ENCODE data around the gene RNF144A.
"Not testable (repeated sequence)": the region's sequence is repeated elsewhere in the genome, so short reads cannot be mapped to it uniquely, and the experiment has no call there.

RNF144A gene

DNA sequence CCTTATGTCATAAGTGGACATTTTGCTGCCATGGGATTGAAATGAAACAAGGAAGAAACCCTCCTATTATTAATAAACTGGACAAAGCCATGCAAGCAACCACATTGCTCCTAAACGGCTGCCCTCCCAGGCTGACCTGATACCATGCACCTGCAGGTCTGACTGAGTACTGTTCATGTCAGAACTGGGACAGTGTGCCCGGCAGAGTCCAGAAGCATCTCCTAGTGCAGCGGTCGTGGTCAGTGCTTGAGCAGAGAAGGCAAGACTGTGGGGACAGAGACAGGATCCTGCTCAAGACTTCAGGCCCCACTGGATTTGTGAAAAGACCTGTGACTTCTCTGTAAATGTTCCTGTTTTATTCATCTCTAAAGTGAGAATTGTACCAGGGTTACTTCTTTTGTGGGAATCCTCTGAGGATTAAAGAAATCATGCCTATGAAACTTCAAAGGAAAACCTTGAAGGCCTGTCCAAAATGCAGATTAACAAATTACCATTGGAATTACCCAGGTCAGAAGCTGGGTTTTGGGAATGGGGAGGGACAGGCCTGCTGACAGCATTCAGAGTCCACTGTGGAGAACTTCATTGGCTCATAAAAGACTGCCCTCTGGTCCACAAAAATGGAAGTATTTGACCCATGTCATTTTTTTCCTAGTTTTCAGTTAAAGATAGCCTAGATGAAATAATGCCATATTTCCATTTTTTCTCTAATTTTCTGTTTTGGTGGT lies 13.9 kb downstream of the RNF144A start:
- no peak for DNase-seq

DNA sequence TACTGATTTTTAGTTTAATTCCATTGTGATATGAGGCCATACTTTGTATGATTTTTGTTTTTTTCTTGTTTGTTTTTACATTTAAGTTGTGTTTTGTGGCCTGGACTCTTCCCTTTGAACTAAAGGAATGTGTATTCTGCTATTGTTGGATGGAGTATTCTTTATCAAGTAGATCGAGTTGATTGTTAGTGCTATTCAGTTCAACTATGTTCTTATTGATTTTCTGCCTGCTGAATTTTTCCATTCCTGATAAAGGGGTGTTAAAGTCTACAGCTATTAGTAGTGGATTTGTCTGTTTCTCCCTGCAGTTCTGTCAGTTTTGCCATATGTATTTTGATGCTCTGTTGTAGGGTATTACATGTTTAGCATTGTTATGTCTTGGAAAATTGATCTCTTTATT lies 14.5 kb downstream of the RNF144A start:
- DNase-seq: no peak

DNA sequence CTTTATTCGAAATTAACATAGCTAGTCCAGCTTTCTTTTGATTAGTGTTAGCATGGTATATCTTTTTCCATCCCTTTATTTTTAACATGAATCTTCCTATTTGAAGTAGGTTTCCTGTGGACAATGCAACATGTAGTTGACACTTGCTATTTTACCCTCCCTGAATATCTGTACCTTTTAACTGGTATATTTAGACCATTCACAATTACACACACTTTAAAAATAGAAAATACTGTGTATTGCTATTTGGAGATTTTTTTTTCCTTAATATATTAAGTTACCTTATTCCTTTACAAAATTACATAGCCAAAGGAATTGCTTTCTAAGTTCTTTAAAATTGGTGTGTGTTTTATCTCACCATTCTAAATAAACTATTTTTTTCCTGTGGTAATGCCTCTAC lies 15.0 kb downstream of the RNF144A start:
- DNase-seq: no peak

DNA sequence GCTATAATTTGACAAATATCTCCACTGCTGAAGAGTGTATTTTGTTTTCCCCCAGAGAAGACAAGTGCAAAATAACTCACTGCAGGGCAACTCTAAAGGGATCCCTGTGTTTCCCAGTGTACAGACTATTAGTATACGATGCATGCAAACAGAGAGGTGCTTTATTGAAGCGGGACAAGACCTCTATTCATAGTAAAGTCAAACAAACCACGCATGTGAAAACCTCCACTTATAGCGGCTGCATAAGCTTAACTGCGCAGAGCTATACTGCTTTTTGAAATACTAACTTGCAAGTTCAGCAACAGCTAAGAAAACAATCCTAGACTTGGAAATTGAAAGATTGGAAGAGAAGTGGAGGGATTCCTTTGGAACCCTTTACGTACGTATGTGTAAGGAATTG lies 15.6 kb downstream of the RNF144A start:
- no peak for DNase-seq

DNA sequence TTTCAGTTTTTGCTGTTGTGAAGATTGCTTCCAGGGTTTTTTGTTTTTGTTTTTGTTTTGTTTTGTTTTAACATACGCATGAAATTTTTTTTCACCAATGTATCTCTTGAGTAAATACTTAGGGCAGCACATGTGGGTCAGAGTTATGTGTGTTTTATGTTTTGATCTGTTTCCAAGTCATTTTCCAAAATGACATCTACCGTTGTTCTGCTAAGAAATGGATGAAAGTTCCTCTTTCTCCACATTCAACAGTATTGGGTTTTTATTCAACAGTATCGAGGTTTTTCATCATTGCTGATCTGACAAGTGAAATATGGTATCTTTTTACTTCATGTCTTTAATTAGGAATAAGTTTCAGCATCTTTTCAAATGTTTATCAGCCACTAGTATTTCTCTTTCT lies 16.7 kb downstream of the RNF144A start:
- DNase-seq: no peak

DNA sequence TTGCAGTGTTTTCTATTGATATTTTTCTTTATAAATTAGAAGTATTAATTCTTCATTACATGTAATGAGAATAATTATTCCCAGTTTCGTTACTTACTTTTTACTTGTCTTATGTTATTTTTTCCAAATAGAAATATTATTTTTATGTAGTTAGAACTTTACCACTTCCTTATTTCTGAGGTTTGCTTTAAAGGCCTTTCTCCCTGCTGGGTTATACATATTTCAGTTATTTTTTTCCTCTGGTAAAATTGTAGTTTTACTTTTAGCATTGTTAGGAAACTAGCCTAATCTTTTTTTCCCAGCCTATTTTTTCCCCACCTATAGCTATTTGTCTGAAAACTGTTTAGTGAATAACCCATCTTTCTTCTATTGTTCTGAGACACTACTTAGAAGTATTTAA lies 17.1 kb downstream of the RNF144A start:
- DNase-seq: no peak

DNA sequence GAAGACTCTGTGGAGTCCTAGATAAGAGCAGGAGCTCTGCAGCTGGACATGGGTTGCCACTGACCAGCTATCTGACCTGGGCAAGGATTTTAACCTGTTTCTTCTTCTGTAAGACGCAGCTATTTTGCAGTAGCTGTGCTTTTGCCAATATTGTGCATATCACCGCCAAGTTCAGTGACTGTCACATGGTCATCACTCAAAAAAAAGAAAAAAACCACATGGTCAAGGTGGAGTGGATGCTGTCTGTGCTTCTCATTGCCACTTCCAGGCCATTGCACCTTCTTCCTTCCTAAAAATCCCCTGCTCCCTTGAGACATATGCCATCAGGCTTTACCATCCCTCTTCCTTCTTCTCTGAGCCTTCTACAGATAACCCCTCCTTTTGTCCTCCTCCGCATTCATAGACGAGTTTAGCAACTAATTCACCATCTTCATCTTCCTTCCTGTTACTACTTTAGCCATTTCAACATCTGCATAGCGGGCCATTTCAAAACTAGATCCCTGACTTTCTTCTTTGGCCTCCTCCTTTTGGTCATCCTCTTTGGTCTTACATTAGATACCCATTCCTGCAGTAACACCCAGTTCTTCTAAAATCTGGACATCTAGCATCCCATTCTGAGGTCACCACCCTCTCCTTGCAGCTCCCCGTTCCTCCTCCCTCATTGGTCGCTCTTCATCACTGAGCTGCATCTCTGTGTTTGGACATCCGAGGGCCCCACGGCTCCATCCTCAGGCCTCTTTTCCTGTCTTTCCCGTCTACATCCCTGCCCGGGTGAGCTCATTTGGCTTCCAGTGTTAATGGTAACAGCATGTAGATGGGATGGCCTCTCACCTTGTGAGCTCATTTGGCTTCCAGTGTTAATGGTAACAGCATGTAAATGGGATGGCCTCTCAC lies 17.8 kb downstream of the RNF144A start:
- DNase-seq: no peak

DNA sequence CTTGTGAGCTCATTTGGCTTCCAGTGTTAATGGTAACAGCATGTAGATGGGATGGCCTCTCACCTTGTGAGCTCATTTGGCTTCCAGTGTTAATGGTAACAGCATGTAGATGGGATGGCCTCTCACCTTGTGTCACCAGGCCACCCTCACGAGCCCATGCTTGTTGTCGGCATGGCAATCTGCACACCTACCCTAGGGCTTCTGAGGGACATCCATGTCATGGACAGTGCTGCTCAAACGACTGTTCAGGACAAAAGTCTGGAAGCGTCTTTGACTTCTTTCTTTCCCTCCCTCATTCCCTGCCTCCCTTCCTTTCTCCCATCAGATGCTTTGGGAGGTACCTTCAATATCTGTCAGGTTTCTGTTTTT lies 18.4 kb downstream of the RNF144A start:
- DNase-seq: not testable (repeated sequence)

DNA sequence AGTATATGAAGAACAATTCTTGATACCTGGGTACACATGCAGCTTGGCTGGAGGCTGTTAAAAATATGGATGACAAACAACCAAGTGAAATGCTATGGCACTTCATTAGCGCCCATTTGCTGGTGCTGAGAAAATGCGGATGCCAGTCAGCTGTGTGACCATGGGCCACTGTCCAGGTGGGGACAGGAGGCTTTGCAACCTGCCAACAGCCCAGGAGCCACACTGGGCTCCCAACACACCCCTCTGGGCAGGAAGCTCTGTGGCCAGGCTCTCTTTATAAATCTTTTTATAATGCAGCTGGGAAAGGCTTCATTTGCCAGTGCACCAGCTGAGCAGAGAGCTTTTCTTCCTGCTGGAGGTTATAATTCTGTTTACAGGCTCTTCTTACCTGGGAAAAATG lies 19.9 kb downstream of the RNF144A start:
- DNase-seq: no peak

DNA sequence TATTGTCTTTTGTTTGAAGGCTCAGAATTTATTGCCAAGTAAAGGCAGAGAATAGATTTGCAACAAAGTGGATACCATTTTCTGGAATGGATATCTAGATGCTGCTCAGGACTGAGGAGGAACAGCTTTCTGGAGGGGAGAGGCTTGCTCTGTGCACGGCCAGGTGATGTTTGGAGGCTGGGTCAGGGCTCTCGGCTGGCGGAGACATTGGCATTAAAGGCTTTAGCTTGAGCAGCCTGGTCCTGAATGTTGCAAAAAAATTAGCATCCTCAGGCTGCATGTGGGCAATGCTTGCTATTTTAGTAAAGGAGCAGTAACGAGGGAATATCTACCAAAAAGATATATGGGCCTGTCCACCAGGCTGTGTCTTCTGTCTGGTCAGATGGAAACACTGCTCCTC lies 20.4 kb downstream of the RNF144A start:
- no peak for DNase-seq

DNA sequence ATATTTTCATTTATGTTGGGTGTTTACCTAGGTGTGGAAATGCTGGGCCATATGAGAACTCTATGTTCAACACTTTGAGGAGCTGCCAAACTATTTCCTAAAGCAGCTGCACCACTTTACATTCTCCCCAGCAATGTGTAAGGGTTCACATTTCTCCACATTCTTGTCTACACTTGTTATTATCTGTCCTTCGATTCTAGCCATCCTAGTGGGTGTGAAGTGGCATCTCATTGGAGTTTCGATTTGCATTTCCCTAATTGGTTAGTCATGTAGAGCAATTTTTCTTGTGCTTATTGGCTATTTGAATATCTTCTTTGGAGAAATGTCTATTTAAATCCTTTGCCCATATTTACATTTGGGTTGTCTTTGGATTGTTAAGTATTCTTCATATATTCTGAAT lies 21.9 kb downstream of the RNF144A start:
- no peak for DNase-seq

DNA sequence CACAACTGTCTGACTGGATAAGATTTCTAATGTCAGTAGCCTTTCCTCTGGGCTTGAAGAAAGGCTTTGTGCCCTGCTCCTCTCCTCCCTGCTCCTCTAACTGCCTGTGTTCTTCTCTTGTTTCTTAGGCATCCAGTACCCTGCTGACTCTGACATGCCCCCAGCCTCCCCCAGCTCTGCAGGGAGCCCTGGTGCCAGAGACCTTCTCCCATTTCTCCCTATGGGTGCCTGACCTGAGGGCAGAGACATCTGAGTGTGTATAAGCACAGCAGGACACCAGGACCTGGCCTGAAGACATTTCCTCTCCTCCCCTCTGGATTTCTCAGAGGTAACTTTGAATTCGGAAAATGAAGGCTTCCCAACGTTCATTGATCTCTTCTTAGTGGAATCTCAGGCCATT lies 23.6 kb downstream of the RNF144A start:
- no peak for DNase-seq

DNA sequence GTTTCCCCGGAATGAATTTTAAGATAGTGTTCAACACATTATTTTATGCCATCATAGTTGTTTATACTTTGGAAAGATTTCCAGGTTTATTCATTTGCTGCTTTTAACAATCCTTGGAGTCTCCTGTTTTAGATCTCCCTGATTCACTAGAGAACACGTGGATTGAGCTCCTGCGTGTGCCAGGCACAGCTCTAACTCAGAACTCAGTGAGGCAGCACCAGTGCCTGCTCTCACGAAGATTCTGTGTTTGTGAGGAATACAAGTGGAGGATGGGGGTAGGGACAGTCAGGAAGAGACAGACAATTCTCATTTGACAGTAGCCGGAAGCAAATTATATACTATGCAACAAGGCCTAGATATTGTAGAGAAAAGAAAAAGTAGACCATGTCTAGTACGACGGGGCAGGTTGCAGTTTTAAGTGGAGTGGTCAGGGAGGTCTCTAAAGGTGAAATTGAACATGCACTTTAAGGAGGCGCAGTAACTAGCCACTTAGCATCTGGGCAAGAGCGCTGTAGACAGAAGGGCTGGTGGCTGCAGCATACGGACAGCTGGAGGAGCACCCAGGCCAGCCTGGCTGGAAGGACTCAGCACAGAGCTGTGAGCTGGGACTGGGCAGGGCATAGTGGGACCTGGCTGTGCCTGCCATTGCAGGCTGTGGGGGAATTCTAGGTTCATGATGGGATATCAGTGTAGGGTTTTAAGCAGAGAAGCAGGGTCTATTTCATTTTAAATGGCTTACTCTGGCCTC lies 24.3 kb downstream of the RNF144A start:
- DNase-seq: no peak

DNA sequence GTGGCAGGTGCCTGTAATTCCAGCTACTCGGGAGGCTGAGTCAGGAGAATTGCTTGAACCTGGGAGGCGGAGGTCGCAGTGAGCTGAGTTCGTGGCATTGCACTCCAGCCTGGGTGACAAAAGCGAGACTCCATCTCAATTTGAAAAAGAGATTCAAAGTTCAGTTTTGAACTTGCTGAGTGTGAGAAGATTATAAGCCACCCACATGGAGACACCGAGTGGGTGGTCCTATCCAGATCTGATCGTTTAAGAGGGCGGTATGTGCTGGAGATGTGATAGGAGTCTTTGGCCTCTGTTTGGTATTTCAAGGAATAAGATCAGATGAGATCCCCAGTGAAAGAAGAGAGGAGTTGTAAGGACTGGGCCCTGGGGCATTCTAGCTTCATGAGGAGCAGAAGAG lies 25.6 kb downstream of the RNF144A start:
- no peak for DNase-seq

DNA sequence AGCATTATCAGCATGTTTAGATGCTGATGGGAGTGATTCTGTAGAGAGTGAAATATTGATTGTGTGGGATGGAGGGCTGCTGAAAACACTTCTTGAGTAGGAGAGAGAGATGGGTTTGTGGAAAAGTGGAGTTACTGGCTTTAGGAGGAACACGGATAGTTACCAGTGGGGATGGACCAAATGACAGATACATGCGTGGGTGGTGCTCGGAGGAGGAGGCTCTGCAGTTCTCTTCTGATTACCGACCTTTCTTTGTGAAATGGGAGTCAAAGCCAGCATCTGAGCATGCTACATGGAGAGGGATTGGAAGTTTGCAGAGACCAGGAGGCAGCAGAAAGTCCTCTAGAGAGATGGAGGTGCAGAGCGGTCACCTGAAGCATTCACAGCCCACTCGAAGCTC lies 26.3 kb downstream of the RNF144A start:
- no peak for DNase-seq

DNA sequence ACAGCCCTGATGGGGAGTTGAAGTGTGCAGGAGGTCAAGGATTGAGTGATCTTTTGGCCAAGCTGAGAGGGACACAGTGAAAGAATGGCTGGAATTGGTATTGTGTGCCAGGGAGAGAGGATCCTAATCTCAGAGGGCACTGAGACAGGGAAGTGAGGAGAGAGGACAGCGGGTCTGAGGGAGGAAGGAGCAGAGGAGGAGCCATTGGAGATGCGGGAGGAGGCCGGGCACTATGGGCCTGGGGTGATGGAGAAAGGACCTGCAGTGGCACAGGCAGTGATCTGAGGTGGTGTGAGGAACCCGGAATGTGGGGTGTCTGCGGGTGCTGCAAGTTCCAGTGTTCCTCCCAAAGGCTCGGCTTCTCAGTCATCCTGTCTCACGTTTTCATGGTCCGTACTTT lies 26.8 kb downstream of the RNF144A start:
- no peak for DNase-seq

DNA sequence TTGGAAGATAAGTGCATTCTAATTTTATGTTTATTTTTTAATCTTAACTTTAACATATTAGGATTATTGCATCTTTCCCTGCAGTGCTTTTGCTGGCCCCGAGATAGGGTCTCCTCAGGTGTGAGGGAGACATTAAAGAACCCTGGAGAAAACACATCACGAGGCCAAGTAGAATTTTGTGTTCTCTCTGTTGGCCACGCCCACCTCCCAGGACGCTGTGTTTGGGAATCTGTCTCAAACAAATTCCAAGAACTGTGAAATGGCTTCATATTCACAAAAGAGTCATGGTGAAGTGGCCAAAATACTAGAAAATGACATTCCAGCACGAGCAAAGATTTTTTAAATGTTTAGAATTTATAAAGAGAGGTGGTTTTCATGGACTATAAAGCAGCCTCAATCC lies 27.3 kb downstream of the RNF144A start:
- no peak for DNase-seq

DNA sequence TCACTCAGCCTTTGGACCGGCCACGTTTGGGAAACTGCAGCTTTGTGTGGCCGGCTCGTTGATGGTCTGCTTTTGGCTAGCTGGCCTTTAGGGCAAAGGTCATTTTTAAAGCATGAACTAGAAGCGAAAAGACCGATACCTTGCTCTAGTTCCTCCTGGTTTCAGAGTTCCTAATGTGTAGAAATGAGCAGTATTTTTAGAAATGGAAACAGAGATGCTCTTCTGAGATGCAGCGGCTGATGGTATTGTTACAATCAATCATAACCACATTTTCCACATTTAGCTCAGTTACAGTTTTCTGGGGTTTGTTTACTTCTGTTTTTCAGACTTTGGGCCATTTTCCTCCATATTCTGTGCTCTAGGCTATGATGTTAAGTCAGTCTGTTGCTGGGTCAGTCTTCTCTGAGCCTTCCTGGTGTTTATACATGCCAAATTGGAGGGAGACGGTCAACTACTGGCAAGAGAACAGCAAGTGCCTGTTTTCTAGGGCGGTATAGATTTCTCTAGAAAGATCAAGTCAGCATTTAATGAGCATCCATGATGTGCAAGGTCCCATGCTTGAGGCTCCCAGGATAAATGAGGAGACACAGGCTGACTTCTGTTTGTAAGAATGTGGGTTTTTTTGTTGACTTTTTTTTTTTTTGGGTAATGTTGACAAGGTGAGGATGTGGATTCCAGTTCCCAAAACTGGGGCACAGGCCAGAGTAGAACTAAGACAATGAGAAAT lies 28.0 kb downstream of the RNF144A start:
- DNase-seq: no peak

DNA sequence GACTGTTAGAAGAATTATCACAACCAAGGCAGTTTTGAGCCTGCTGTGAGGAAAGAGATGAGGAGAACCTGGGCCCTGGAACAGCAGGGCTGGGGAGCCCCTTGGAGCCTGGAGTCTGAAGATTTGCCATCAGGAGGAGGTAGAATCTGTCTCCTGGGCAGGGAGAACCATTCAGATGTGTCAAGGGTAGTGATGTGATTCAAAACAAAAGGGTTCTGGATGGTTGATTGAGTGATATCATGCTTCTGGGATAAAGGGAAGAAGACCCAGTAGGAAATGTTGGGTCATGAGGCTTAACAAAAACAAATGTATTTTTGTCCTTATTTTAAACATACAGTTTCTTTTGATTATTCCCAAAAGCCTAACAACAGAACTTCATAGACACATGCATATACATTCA lies 28.6 kb downstream of the RNF144A start:
- DNase-seq: no peak

DNA sequence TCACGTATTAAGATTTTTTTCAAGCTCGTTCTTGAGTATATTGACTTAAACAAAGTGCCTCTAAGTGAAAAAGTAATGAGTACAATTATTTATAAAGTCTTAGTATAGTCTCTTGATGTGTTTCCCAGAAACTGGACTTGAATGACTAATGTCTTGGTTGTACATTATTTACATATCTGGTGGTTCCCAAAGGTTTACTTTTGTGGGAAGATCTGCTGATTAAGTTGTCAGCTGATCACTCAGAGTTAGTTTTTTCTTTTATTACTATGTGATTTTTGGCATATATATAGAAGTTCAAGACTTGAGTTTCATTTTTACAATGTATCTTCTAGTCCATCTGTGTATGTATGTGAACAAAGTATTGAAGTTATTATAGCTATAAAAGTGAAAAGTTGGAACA lies 29.5 kb downstream of the RNF144A start:
- DNase-seq: no peak

DNA sequence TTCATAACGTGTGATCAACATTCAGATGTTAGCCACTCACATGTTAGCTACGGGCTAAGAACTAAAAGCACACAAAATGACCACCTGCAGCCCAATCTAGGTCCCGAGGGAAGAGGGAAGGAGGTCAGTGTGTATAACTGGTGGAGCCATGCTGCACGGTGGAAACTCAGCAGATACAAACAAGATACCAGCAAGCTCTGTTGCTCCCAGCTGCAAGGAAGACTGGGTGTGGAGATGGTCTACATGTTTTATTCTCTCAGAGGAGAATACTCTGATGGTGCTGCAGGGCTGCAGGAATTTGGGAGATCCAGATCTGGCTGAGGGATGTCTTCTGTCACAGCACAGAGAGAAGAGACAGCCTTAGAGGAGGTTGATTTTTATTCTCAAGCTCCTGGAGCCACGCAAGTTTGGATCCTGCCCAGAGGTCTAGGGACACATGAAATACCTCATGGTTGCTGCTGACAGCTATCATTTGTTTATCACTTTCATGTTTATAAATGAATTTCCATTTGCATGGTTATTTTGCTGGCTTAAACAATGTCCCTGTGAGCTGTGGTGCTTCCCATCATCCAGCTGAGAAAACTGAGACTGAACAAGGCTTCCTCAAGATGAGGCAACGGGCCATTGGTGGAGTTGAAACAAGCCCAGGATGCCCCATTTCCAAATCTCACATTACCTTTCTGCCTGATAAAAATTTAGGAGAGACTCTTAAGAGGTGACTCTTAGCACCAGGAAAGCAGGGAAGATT lies 30.9 kb downstream of the RNF144A start:
- no peak for DNase-seq

DNA sequence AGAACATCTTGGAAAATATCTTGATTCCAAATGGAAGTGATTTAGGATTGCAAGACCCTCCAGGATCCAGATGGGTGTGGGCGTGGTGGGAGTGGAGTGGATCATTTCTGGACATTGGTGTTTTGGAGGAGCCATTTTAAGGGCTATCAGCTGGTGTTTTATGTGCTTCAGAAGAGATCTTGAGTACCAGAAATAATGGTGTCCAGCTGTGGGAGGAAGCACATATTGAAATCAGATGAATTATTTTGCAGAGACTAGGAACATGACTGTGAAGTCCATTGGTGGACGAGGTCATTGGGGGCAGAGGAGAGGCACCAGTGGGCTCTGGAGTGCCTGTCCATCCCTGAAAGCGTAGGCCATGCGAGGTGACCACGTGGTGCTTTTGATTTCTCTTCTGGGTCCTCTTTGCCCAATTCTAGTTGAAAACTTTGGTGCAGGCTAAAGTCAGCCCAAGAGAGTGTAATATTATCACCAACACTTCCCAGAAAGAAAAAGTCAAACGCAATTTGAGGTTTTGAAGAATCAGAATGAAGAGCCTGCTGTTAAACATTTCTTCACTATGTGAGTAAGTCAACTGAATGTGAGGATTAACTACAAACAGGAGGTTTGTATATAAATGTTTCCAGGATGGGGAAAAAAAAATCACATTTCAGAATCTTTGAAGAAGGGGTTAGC lies 31.6 kb downstream of the RNF144A start:
- no peak for DNase-seq
